Sigmoid colon (tissue), 4 donors: ENCODE measurements around the gene IL4.

Source experiments
- CTCF ChIP-seq, 4 experiments: fragments of 450-650 bp in 3 of 4; fragments of 200-600 bp in 1 of 4; IDR thresholded peaks; one replicate each; pipeline ENCODE4 v1.5.1; 2016 to 2019; ENCODE audit warnings: antibody characterized with exemption in 4 of 4, mild to moderate bottlenecking in 3 of 4, moderate library complexity in 2 of 4
- EP300 ChIP-seq, 4 donors: sonication (generic); formaldehyde crosslinking; IDR thresholded peaks; one replicate each; pipeline ENCODE4 v1.6.1; 2017; ENCODE audit warnings: antibody characterized with exemption in 4 of 4
- POLR2A ChIP-seq, 2 donors: fragments of 450-650 bp; IDR thresholded peaks; one replicate each; pipeline ENCODE4 v1.6.1; 2016; ENCODE audit warnings: antibody characterized with exemption in 2 of 2, mild to moderate bottlenecking in 2 of 2, moderate library complexity in 2 of 2
- POLR2AphosphoS5 ChIP-seq, 4 donors: sonication (generic); formaldehyde crosslinking; IDR thresholded peaks; one replicate each; pipeline ENCODE4 v1.6.1; 2017; ENCODE audit warnings: antibody characterized with exemption in 4 of 4

GRCh38 chr5:132658381-132659302 is 15.1 kb upstream of the IL4 start:
- no peak for TF ChIP-seq CTCF (IDR thresholded peaks at IDR 0.05)
- no peak for TF ChIP-seq POLR2A (IDR thresholded peaks at IDR 0.05)
- TF ChIP-seq POLR2AphosphoS5 (IDR thresholded peaks at IDR 0.05): no peak
- no peak for TF ChIP-seq EP300 (IDR thresholded peaks at IDR 0.05)
